HG02852 (cell line): ENCODE data around the gene TBC1D23.
"Not testable (repeated sequence)": the region's sequence is repeated elsewhere in the genome, so short reads cannot be mapped to it uniquely, and the experiment has no call there.

Experiments
- ATAC-seq: cut with Tn5 transposase; IDR thresholded peaks from one replicate; pipeline ENCODE4 v1.9.1; 2021; ENCODE audit warnings: mild to moderate bottlenecking, moderate library complexity; ENCODE audit not compliant: unreplicated experiment

Gene TBC1D23

DNA sequence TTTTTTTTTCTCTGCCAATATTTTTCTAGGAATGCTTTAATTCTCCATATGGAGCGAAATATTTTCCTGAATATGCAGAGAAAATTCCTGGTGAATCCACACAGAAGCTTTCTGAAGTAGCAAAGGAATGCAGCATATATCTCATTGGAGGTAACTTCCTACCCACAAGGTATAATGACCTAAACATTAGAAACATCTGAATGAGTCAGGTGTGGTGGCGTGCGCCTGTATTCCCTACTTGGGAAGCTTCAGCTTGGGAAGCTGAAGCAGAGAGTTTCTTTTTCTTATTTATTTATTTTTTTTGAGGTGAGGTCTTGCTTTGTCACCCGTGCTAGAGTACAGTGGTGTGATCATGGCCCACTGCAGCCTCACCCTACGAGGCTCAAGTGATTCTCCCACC is 79.0 kb downstream of the TBC1D23 start:
- no peak for ATAC-seq

- no peak for ATAC-seq
Measured at GRCh38 chr3:100340527-100340926, 79.7 kb downstream of the TBC1D23 start.

GRCh38 chr3:100348727-100349126 is 87.9 kb downstream of the TBC1D23 start:
- no peak for ATAC-seq

DNA sequence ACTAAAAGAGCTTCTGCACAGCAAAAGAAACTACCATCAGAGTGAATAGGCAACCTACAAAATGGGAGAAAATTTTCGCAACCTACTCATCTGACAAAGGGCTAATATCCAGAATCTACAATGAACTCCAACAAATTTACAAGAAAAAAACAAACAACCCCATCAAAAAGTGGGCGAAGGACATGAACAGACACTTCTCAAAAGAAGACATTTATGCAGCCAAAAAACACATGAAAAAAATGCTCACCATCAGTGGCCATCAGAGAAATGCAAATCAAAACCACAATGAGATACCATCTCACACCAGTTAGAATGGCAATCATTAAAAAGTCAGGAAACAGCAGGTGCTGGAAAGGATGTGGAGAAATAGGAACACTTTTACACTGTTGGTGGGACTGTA is 91.0 kb downstream of the TBC1D23 start:
- not testable (repeated sequence) for ATAC-seq

GRCh38 chr3:100352296-100353231 is 91.8 kb downstream of the TBC1D23 start:
- ATAC-seq, result no peak

- ATAC-seq, result no peak
Measured at GRCh38 chr3:100354850-100355249, 94.1 kb downstream of the TBC1D23 start.

DNA sequence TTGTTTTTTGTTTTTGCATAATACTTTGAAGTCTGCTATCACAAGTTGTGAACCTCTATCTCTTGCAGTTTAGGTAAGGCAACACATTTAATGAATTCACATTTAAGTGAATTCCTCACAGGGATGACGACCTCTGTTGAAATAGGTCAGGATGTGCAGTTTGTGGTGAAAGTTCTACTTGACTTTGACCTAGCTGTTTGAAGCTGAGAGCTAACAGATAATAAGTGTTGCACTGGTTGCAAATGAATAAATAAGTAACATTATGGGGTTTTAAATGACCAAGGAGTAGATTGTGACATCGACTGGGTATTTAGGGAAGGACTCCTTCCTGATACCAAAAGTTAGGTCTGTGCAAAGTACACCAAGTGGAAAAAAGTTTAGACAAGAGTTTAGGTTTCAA is 97.6 kb downstream of the TBC1D23 start:
- ATAC-seq, result no peak

DNA sequence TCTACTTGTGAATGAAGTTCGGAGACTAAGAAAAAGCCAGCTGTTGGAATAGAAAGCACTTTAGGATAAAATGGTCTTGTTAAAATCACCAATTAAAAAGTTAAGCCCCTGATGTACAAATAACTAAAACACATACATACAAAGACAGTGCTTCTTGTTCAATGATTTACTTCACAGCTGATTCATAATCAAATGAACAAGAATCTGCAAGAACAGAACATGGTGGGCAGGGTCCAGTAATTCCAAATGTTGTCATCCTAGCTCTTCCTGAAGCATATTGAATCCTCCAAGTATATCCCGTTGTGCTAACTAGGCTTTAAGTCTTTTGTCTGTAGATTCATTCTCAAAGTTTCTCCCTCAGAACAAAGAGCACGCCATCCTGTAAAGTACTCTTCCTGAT is 98.2 kb downstream of the TBC1D23 start:
- ATAC-seq, result no peak

DNA sequence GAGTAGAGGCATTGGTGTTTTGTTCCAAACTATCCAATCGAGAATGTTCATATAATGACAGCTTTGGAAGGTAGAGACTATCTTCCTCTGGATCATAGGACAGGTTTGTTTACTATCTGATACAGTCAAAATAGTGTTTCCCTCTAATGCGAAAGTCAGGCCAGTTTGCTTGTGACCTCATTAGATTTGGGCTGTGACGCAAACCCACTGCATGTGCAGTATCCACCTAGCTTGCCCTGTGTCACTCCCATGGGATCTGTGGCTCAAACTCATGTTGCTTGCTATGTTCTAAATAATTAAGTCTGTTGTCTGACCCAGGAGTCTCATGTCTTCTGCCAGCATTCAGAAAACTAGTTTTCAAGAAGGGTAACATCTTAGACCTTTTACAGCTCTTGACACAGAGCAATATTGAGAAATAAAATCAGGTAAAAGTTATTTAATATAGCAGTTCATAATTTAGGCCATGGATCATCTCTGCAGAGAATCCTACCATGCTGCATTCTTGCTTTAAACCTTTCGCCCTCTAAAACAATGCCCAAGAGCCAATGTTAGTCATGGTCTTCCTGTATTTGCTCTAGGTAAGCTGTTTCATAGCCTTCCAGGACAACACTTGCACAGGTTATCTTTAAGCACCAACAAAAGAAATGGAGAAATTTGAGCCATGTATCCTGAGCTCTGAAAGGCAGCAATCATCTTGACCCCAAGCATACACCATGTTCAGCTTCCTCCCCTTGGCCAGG is 100.1 kb downstream of the TBC1D23 start:
- no peak for ATAC-seq

GRCh38 chr3:100361897-100362296 is 101.1 kb downstream of the TBC1D23 start:
- no peak for ATAC-seq

DNA sequence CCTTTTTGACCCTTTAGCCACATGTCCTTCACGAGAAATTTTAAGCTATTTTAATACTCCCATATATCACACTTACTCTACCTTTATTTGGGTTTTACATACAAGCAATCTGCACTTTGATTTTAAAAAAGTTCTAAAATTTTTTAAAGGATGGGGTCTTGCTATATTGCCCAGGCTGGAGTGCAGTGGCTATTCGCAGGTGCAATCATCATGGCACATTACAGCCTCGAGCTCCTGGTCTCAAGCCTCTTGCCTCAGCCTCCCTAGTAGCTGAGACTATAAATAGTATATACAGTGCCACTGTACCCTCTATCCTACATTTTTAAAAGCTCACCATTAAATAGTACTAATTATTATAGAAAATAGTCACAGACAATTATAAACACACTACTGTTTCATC is 103.6 kb downstream of the TBC1D23 start:
- no peak for ATAC-seq

DNA sequence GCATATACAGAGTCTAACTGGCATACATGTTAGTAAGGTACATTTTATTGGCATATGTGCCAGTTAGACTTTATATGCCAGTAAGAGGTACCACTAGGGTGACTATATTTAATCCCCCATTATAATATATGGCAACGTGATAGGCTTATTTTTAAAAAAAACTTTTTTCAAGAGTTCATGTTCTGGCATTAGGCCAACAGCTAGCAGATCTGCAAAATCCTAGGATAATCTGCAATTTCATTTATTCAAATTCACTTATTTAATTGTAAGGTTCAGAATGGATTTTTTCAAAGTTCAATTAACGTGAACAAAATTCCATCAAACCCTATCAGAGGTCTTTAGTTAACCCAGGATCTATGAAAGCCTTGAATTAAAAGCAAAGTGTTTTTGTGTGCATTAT is 105.6 kb downstream of the TBC1D23 start:
- no peak for ATAC-seq

DNA sequence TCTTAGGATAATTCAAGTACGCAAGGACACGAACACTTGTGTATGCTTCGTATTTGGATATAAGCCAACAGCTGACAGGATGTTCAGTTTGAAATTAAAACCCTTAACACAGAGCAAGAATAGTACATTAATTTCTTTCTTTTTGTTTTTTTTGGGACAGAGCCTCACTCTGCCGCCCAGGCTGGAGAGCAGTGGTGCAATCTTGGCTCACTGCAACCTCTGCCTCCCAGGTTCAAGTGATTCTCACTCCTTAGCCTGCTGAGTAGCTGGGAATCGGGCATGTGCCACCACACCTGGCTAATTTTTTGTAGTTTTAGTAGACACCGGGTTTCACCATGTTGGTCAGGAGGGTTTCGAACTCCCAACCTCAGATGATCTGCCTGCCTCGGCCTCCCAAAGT is 107.6 kb downstream of the TBC1D23 start:
- ATAC-seq, result no peak

DNA sequence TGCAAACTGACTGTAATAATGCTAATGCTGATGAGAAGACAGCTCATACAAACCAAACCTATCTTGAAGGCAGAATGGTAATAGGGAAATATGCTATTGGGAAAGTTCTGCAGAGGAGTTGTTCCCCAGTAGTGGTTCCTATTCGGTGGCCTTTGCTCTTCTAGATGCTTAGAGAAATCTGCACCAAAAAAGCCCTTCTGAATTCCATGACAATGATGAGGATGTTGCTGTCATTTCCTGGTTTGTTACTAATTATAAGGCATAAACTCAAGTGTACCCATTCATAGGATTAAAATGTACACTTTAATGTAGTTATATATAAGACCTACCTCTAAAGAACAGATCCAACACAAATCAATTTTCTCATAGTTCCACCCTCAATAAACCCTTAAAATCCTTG is 110.0 kb downstream of the TBC1D23 start:
- no peak for ATAC-seq

DNA sequence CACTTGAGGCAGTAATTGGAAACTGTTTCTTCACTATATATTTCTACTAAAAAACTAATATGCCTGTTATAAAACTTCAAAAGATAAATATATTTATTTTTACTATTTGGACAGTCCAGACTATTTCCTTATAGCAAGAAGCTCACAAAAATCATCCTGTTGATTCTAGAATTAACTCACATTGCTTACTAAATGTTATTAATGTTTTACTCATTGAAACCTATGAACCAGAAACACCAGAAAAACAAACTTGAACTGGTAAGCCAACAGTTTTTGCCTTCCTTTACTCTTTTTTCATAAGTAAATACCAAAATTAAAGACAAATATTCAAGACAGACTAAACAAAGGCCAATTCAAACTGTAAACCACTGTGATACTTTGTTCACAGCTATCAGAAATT is 113.7 kb downstream of the TBC1D23 start:
- ATAC-seq, result no peak
